GM19099 (cell line): ENCODE measurements around the gene GFPT2.

Experiments used
- POLR2A ChIP-seq: IDR thresholded peaks from 3 replicates; pipeline ENCODE4 v1.6.1; 2011; ENCODE audit warnings: low read depth; ENCODE audit not compliant: insufficient read length; ENCODE audit errors: extremely low read depth

Gene GFPT2

DNA sequence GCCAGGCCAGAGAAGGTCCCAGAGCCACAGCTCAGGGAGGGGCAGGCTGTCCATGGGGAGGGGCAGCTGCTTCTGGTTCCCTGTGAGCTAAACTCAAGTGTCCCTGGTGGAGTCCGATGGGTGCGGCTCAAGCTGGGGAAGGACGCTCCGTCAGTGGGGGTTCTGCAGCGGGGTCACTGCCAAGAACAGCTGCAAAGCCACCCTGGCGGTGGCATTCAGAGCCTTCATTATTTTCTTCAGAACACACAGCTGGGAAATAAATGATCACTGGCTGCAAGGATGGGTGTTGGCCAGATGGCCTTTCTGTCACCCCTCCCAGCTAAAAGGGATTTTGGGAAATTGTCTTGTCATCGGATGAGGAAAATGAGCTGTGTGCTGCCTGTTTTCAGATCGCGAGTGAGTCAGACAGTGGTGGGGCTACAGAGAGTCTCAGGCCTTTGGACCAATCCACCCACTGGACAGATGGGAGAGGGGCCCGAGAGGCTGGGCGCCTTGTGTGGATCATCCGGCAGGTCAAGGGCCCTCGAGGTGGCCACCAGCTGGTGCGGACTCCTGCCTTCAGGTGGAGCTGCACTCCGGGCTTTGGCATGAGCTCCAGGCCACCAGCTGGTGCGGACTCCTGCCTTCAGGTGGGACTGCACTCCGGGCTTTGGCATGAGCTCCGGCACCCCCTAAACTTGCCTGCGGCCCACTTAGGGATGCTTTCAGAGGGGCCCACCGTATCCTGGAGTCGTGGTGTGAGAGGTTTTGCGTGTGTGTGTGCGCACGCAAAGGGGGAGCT is 17.9 kb upstream of the GFPT2 start:
- TF ChIP-seq POLR2A: no peak

DNA sequence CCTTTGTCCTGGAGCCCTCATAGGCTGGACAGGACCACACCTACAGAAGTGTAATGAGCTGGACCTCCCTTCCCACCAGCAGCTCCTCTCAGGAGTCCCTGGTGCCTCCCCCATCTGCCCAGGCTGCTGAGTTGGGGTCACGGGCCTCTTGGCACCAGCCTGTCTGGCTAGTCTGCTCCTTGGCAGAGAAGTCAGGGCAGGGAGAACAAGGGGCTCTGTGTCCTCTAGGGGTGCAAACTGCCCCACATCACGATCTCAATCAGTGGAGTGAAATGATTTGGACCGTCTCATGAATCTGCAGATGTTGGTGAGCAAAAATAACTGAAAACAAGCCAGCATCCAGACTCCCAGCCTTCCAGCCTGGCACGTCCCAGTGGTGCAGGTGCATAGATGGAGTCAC is 14.9 kb upstream of the GFPT2 start:
- no peak for TF ChIP-seq POLR2A

DNA sequence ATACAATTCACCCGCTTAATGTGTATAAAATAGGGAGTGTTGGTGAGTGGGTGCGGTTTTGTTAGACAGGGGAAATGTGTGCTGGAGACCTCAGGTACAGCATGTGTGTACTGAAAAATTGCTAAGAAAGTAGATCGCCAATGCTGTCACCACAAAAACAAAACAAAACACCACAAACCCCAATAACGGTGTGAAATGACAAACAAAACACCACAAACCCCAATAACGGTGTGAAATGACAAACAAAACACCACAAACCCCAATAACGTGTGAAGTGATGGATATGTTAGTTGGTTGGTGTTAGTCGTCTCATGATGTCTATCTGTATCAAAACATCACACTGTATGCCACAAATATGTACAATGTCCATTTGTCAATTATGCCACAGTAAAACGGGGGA is 14.2 kb upstream of the GFPT2 start:
- TF ChIP-seq POLR2A: no peak

GRCh38 chr5:180366326-180366725 is 13.2 kb upstream of the GFPT2 start:
- TF ChIP-seq POLR2A: no peak

DNA sequence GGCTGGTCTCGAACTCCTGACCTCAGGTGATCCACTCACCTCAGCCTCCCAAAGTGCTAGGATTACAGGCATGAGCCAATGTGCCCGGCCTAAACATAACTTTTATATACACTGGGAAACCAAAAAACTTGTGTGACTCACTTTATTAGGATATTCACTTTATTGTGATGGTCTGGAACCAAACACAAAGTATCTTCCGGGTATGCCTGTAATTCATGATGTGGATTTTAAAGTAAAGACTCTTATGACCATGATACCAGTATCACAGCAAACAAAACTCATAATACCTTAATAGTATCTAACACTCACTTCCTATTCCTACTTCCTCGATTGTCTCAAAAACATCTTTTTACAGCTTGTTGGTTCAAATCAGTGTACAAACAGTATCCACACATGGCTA is 12.7 kb upstream of the GFPT2 start:
- TF ChIP-seq POLR2A: no peak

DNA sequence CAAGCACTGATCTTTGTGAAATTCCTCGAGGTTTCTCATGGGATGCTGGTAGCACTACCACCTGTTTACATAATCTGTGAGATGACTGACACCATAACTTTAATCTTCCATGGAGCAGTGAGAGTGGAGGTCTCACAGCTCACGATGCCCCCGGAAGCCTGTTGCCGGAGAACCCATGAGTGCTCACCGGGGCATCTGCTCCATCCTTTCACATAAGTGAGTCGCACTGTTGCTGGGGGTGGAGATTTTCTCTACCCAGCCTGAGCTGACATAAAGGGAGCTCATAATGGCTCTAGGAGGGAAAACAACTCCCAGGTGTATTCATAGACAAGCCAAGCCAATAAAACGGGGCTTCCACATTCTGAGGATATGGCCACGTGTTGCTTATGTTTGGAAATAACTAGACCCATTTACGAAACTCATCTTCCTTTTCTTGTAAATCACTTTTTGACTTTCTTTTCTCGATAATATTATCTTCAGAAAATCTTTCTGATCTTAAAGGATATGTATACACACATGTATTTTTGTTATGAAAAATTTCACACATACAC is 11.2 kb upstream of the GFPT2 start:
- TF ChIP-seq POLR2A: no peak

- no peak for TF ChIP-seq POLR2A
Measured at GRCh38 chr5:180360078-180360957, 7.2 kb upstream of the GFPT2 start.

GRCh38 chr5:180358694-180359093 is 5.6 kb upstream of the GFPT2 start:
- TF ChIP-seq POLR2A: no peak

GRCh38 chr5:180358179-180358578 is 5.0 kb upstream of the GFPT2 start:
- TF ChIP-seq POLR2A: no peak

DNA sequence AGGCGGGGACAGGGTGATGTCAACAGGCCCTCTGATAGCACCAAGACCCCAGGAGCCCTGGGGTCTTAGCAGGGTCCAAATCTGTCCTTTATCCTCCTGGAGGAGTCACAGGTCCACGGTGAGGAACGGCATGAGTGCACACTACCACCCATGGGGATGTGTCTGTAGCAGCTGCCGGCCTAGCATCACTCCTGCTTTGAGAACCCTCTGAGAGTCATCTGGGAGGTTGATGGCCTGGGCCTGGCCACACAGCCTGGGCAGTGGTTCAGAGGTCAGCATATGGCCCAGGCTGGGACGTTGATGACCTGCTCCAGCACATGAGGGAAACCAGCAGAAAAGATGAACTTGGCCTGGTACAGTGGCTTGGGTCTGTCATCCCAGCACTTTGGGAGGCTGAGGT is 1.8 kb upstream of the GFPT2 start:
- TF ChIP-seq POLR2A: no peak

DNA sequence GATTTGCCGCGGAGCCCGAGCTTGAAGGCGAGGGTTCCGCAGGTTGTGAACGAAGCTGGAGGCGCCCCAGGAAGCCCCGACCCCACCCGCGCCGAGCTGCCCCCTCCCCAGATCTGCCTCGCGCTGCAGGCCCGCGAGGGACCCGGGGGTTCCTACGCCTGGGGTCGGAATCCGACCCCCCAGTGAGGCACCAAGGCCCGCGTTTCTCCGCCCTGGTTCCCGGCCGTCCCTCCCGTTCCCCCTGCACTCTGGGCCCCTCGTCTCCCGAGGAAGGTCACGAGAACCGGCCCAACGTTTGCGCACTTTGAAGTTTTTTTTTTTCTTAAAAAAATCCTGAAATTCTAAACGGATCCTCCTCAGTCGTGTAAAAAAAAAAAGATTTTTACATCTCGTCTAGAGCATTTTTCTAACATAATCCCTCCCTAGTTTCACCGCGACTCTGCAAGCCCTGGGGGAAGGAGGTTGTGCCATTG is 880 bp upstream of the GFPT2 start:
- TF ChIP-seq POLR2A: no peak

DNA sequence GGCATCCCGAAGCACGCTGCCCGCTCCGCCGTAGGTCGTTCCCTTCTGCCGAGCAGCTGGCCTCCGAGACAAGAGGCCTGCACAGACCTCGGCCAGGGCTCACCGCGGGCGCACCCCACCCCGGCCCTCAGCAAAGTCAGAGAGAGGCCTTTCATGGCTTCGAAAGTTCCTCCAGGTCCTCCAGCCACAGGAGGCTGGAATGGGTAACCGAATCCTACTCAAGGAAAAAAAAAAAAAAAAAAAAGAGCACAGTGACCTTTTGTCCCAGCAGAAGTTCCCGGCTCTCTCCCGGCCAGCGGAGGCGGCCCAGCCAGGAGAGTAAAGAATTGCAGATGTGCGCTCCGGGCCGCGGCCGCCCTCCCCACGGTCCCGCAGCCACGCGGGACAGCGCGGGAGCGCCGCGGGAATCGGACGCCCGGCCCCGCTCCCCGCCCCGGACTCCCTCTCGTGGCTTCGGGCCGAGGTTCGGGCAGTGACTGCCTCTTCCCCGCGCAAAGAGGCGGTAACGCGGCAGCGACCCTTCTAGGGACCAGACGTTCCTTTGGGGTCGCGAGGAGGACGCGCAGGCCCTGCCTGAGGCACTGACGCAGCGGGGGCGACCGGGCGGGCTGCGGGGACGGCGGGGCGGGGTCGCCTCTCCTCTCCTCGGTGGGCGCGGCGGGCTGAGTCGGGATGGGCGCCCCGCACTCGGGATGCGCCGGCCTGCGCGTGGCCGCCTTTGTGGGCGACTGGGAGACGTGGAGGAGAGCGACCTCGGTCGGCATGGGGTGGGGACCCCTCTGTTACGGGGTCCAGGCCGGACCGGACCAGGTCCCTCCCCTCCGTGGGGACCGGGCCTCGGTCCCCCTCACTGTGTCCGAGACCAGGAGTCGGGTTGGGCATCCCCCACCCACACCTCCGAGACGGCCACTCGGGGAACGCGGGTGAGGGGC is 754 bp downstream of the GFPT2 start:
- no peak for TF ChIP-seq POLR2A

- no peak for TF ChIP-seq POLR2A
Measured at GRCh38 chr5:180350711-180351465, 2.2 kb downstream of the GFPT2 start.

DNA sequence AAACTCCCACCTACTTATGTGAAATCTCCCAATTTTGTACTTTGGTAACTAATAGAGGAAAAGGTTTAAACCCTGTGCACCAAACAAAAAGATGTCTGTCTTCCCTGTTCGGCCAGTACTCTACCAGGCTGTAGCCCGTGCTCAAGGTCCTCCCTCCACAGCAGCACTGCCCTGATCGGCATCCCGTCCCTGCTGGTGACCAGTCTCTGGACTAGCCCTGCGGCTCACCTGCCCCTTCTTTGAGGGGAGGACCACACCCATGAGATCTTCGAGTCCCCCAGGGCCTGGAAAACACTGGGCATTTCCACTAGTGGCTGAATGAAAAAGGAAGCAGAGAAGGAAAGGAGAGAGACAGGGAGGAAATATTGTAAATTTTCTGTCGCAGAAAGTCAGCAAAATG is 2.8 kb downstream of the GFPT2 start:
- no peak for TF ChIP-seq POLR2A
